ENCODE results near the gene DNAH5.

DNA sequence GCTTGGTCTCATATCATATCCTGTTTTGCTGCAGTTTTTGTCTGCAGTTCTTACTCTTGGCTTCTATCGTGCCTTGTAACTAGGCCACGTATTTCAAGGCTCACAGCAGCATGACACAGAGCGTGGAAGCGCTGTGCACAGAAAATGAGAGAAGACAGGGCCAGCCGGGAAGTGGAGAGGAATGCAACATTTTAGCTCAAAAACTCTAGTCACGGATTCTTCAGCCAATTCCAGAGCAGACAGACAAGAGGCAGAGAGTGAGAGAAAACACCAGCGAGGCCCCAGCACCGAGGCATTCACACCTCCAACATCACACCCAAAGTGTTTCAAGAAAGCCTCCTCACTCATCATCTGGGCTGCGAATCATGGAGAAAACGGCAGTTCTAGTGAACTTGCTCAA, 160.8 kb downstream of the DNAH5 start:
- TF ChIP-seq, protein P1, sequence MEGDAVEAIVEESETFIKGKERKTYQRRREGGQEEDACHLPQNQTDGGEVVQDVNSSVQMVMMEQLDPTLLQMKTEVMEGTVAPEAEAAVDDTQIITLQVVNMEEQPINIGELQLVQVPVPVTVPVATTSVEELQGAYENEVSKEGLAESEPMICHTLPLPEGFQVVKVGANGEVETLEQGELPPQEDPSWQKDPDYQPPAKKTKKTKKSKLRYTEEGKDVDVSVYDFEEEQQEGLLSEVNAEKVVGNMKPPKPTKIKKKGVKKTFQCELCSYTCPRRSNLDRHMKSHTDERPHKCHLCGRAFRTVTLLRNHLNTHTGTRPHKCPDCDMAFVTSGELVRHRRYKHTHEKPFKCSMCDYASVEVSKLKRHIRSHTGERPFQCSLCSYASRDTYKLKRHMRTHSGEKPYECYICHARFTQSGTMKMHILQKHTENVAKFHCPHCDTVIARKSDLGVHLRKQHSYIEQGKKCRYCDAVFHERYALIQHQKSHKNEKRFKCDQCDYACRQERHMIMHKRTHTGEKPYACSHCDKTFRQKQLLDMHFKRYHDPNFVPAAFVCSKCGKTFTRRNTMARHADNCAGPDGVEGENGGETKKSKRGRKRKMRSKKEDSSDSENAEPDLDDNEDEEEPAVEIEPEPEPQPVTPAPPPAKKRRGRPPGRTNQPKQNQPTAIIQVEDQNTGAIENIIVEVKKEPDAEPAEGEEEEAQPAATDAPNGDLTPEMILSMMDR (IDR thresholded peaks at IDR 0.05; ENCODE audit: low read length) = no peak
- no peak for TF ChIP-seq EZH2 (IDR thresholded peaks at IDR 0.05; ENCODE audit: borderline replicate concordance, low read length)
